Mesenchymal stem cell (in vitro differentiated cells and primary cell): ENCODE results near the gene PRPF4.

ENCODE experiments used
- DNase-seq: peaks from one replicate; pipeline ENCODE4 v3.0.0-alpha.2; 2013
- H2AFZ ChIP-seq: one replicate; pipeline ENCODE4 v1.6.1; 2013; ENCODE audit warnings: low read depth, mild to moderate bottlenecking, control low read depth, inconsistent platforms, low read length, moderate library complexity
- H2AK5ac ChIP-seq: 2 replicates; pipeline ENCODE4 v1.6.1; 2013; ENCODE audit warnings: low read length, moderate library complexity, mild to moderate bottlenecking, inconsistent platforms; ENCODE audit not compliant: severe bottlenecking
- H2BK120ac ChIP-seq: one replicate; pipeline ENCODE4 v1.6.1; 2013; ENCODE audit warnings: low read depth, mild to moderate bottlenecking, inconsistent platforms, low read length, moderate library complexity
- H2BK12ac ChIP-seq, 2 experiments: one replicate each; pipeline ENCODE4 v1.6.1; 2013; ENCODE audit warnings: inconsistent platforms in 2 of 2, low read length in 2 of 2, mild to moderate bottlenecking in 2 of 2, moderate library complexity in 2 of 2, control low read depth in 1 of 2
- H2BK15ac ChIP-seq: one replicate; pipeline ENCODE4 v1.6.1; 2013; ENCODE audit warnings: mild to moderate bottlenecking, low read depth, inconsistent platforms; ENCODE audit not compliant: poor library complexity, severe bottlenecking
- H2BK5ac ChIP-seq: 2 replicates; pipeline ENCODE4 v1.6.1; 2013; ENCODE audit warnings: low read depth, mild to moderate bottlenecking, low read length, control low read depth, inconsistent platforms; ENCODE audit not compliant: poor library complexity, severe bottlenecking
- H3K14ac ChIP-seq, 2 experiments: one replicate each; pipeline ENCODE4 v1.6.1; 2013; ENCODE audit warnings: inconsistent platforms in 2 of 2, low read length in 2 of 2, control low read depth in 1 of 2, mild to moderate bottlenecking in 1 of 2, moderate library complexity in 1 of 2
- H3K18ac ChIP-seq, 2 experiments: one replicate each; pipeline ENCODE4 v1.6.1; 2013; ENCODE audit warnings: inconsistent platforms in 2 of 2, low read length in 2 of 2, control low read depth in 1 of 2, low read depth in 1 of 2, mild to moderate bottlenecking in 1 of 2
- H3K23ac ChIP-seq, 2 experiments: one replicate each; pipeline ENCODE4 v1.6.1; 2013; ENCODE audit warnings: inconsistent platforms in 2 of 2, low read length in 2 of 2, mild to moderate bottlenecking in 2 of 2, moderate library complexity in 2 of 2, control low read depth in 1 of 2
- H3K27ac ChIP-seq: 2 replicates; pipeline ENCODE4 v1.5.1; 2013; ENCODE audit warnings: mild to moderate bottlenecking, moderate library complexity, low read length, control low read depth, inconsistent platforms; ENCODE audit not compliant: poor library complexity, severe bottlenecking
- H3K27me3 ChIP-seq, 2 experiments: 2 replicates each; pipeline versions ENCODE4 v1.6.1 to v1.7.0; 2013; ENCODE audit warnings: low read length in 2 of 2, mild to moderate bottlenecking in 2 of 2, moderate library complexity in 2 of 2, control low read depth in 1 of 2, inconsistent platforms in 1 of 2; ENCODE audit not compliant: control insufficient read depth in 1 of 2, insufficient read depth in 1 of 2
- H3K36me3 ChIP-seq, 2 experiments: 2 replicates each; pipeline versions ENCODE4 v1.6.1 to v1.7.0; 2013; ENCODE audit warnings: low read length in 2 of 2, control low read depth in 1 of 2, inconsistent platforms in 1 of 2, low read depth in 1 of 2, mild to moderate bottlenecking in 1 of 2; ENCODE audit not compliant: insufficient read depth in 2 of 2, control insufficient read depth in 1 of 2
- H3K4ac ChIP-seq, 2 experiments: one replicate each; pipeline ENCODE4 v1.6.1; 2013; ENCODE audit warnings: inconsistent platforms in 2 of 2, low read length in 2 of 2, mild to moderate bottlenecking in 2 of 2, moderate library complexity in 2 of 2, control low read depth in 1 of 2, low read depth in 1 of 2
- H3K4me1 ChIP-seq: 2 replicates; pipeline ENCODE4 v1.6.1; 2013; ENCODE audit warnings: low read depth, low read length, control low read depth; ENCODE audit not compliant: control insufficient read depth, insufficient read depth
- H3K4me2 ChIP-seq: 2 replicates; pipeline ENCODE4 v1.6.1; 2013; ENCODE audit warnings: low read length, mild to moderate bottlenecking, inconsistent platforms; ENCODE audit not compliant: poor library complexity, severe bottlenecking
- H3K4me3 ChIP-seq, 2 experiments: 2 replicates each; pipeline versions ENCODE4 v1.5.1 to v1.7.0; 2013; ENCODE audit warnings: low read length in 2 of 2, mild to moderate bottlenecking in 2 of 2, control low read depth in 1 of 2, low read depth in 1 of 2; ENCODE audit not compliant: insufficient read depth in 1 of 2
- H3K79me1 ChIP-seq: replicated peaks from 2 replicates; pipeline ENCODE4 v1.6.1; 2013; ENCODE audit warnings: mild to moderate bottlenecking, control low read depth, low read length, inconsistent platforms; ENCODE audit not compliant: poor library complexity, severe bottlenecking
- H3K9ac ChIP-seq: 2 replicates; pipeline ENCODE4 v1.7.0; 2013; ENCODE audit warnings: mild to moderate bottlenecking, low read length, moderate library complexity
- H3K9me3 ChIP-seq: 2 replicates; pipeline ENCODE4 v1.7.0; 2013; ENCODE audit warnings: mild to moderate bottlenecking, low read length; ENCODE audit not compliant: control insufficient read depth
- H4K8ac ChIP-seq: one replicate; pipeline ENCODE4 v1.6.1; 2013; ENCODE audit warnings: inconsistent platforms, mild to moderate bottlenecking, low read length, moderate library complexity
- H4K91ac ChIP-seq: one replicate; pipeline ENCODE4 v1.6.1; 2013; ENCODE audit warnings: mild to moderate bottlenecking, low read length, inconsistent platforms
- WGBS: methylation state at CpG from one replicate; pipeline ENCODE4 v1.1.7; 2013; ENCODE audit warnings: mixed read lengths; 5-methylcytosine and 5-hydroxymethylcytosine counted together

The PRPF4 gene

GRCh38 chr9:113302792-113303418, 27.4 kb downstream of the PRPF4 start, which contains the start of gene RNF183:
RNF183 (minus strand) TSS chr9:113303376; CDS start chr9:113298184, 5,192 bp downstream.
- no peak within 1 kb of the TSS for H4K91ac ChIP-seq
- peaks cover 7 to 32% of the 10 kb centered on the region in 2 experiments for H3K27me3 ChIP-seq
- no peak within 1 kb of the TSS for H3K4ac ChIP-seq
- H2AFZ ChIP-seq: no peak within 1 kb of the TSS
- H3K9ac ChIP-seq: no peak within 1 kb of the TSS
- H3K79me1 ChIP-seq: no peaks in the 10 kb centered on the region
- H2BK5ac ChIP-seq: no peak within 1 kb of the TSS
- no peak within 1 kb of the TSS for H3K27ac ChIP-seq
- H2BK120ac ChIP-seq: no peak within 1 kb of the TSS
- no peak within 1 kb of the TSS for H3K4me3 ChIP-seq
- no peak within 1 kb of the TSS for H3K18ac ChIP-seq
- no peaks in the 10 kb centered on the region for H3K9me3 ChIP-seq
- H2BK15ac ChIP-seq: no peak within 1 kb of the TSS
- H4K8ac ChIP-seq: no peak within 1 kb of the TSS
- no peak within 1 kb of the TSS for H3K23ac ChIP-seq
- H3K4me2 ChIP-seq: no peak within 1 kb of the TSS
- H2BK12ac ChIP-seq: no peak within 1 kb of the TSS
- peaks cover 8% of the 10 kb centered on the region for H3K4me1 ChIP-seq
- no peak within 1 kb of the TSS for H2AK5ac ChIP-seq
- DNase-seq: no peak
- no peaks in the 10 kb centered on the region for H3K36me3 ChIP-seq
- WGBS: 81% methylated on average over 25 of the region's 25 CpGs
- H3K14ac ChIP-seq: no peak within 1 kb of the TSS

GRCh38 chr9:113306566-113306965, 31.1 kb downstream of the PRPF4 start:
- H3K14ac ChIP-seq: no peak overlapping the region
- peaks cover 4 to 11% of the 10 kb centered on the region in 2 experiments for H3K27me3 ChIP-seq
- peaks cover 8% of the 10 kb centered on the region for H3K4me1 ChIP-seq
- H2BK15ac ChIP-seq: no peak overlapping the region
- no peaks in the 10 kb centered on the region for H3K79me1 ChIP-seq
- no peak overlapping the region for H2BK120ac ChIP-seq
- no peaks in the 10 kb centered on the region for H3K36me3 ChIP-seq
- H2AFZ ChIP-seq: no peak overlapping the region
- no peak overlapping the region for H4K8ac ChIP-seq
- H3K4me3 ChIP-seq: no peak overlapping the region
- no peaks in the 10 kb centered on the region for H3K9me3 ChIP-seq
- H2BK12ac ChIP-seq: no peak overlapping the region
- H3K4me2 ChIP-seq: no peak overlapping the region
- WGBS: no CpG with 5 or more reads among the region's 1 CpG
- H3K18ac ChIP-seq: no peak overlapping the region
- no peak for DNase-seq
- no peak overlapping the region for H3K4ac ChIP-seq
- H2BK5ac ChIP-seq: no peak overlapping the region
- no peak overlapping the region for H4K91ac ChIP-seq
- H3K23ac ChIP-seq: no peak overlapping the region
- no peak overlapping the region for H2AK5ac ChIP-seq
- no peak overlapping the region for H3K9ac ChIP-seq
- no peak overlapping the region for H3K27ac ChIP-seq

DNA sequence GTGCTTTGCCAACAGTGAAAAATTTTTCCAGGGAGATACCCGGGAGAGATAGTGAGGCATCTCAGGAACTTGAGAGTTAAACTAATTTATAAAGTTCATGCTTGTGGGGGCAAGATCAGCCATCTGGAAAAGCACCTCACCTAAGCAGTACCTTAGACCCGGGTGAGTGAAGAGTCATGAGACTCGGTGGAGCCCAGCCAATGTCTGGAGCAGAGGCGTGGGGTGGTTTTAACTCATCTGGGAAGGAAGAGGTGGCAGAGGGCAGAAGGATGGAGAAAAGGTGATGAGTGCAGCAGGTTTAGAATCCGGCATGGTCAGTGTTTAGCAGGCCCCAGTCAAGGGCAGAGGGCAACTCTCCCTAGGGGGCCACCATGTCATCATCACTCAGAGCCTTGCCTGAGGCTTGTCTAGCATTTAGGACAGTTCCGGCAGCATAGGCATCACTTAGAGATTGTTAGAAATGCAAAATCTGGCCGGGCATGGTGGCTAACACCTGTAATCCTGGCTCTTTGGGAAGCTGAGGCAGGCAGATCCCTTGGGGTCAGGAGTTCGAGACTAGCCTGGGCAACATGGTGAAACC, 32.0 kb downstream of the PRPF4 start:
- no peak overlapping the region for H3K18ac ChIP-seq
- no peak overlapping the region for H4K91ac ChIP-seq
- H3K4me3 ChIP-seq: no peak overlapping the region
- no peaks in the 10 kb centered on the region for H3K36me3 ChIP-seq
- H2BK15ac ChIP-seq: no peak overlapping the region
- no peaks in the 10 kb centered on the region for H3K9me3 ChIP-seq
- no peak overlapping the region for H2AFZ ChIP-seq
- no peak overlapping the region for H3K14ac ChIP-seq
- no peak overlapping the region for H2BK12ac ChIP-seq
- H3K23ac ChIP-seq: no peak overlapping the region
- no peak overlapping the region for H2BK120ac ChIP-seq
- no peak overlapping the region for H2BK5ac ChIP-seq
- no peak overlapping the region for H3K4me2 ChIP-seq
- no peak overlapping the region for H4K8ac ChIP-seq
- H3K9ac ChIP-seq: no peak overlapping the region
- H3K27ac ChIP-seq: no peak overlapping the region
- DNase-seq: no peak
- H3K4me1 ChIP-seq: peaks cover 8% of the 10 kb centered on the region
- no peak overlapping the region for H3K4ac ChIP-seq
- no peak overlapping the region for H2AK5ac ChIP-seq
- H3K79me1 ChIP-seq: no peaks in the 10 kb centered on the region
- 83% methylated on average over 7 of the region's 8 CpGs for WGBS
- H3K27me3 ChIP-seq: peaks cover 4 to 6% of the 10 kb centered on the region in 2 experiments

DNA sequence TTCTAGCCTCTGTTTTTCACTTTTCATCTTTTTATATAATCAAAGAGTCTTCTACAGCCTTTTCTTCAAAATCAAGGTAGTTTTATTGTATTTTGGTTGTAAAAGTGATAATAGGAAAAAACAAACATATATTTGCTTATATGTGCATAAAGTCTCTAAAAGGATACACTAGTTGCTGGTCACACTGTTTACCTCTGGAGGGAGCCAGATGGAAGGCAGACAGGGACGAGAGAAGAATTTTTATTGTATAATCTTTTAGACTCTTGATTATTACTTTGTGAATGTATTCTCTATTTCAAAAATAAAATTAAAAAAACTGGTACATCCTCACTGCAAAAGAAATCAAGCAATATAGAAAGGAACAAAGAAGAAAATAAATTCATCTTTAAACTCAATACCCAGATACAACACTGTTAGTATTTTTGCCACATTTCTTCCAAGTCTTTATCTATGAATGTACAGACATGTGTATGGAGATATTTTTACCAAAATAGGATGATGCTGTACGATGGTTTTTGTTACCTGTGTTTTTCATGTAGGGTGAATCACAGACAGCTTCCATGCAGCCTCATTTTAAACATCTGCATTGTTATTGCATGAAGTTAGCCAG, 33.9 kb downstream of the PRPF4 start:
- peak; percentile 61 for DNase-seq
- H2AFZ ChIP-seq: no peak overlapping the region

More for the DNA sequence above, 33.9 kb downstream of the PRPF4 start:
- Histone ChIP-seq H2BK120ac (no peak overlapping the region), H3K4me3 (no peak overlapping the region), H3K36me3 (no peaks in the 10 kb centered on the region), H3K79me1 (no peaks in the 10 kb centered on the region), H3K4ac (no peak overlapping the region), H2AK5ac (no peak overlapping the region), H3K4me2 (no peak overlapping the region), H3K23ac (no peak overlapping the region), H3K27ac (no peak overlapping the region), H3K14ac (no peak overlapping the region), H3K18ac (no peak overlapping the region), H3K27me3 (no peaks in the 10 kb centered on the region), H3K4me1 (peaks cover 4% of the 10 kb centered on the region), H3K9ac (no peak overlapping the region), H4K8ac (no peak overlapping the region), H2BK5ac (no peak overlapping the region), H2BK15ac (no peak overlapping the region), H4K91ac (no peak overlapping the region), H3K9me3 (no peaks in the 10 kb centered on the region), H2BK12ac (no peak overlapping the region)
- no CpG with 5 or more reads among the region's 2 CpGs for WGBS
